A673 (cell line): ENCODE results near the gene CCR2.

Source experiments
- CTCF ChIP-seq: fragments of 300-800, 200-600 bp; sonication (generic); conservative IDR thresholded peaks from 2 replicates; pipeline ENCODE4 v1.5.1; 2017; ENCODE audit warnings: low read depth, mild to moderate bottlenecking, antibody characterized with exemption, low read length, moderate library complexity, mixed read lengths
- EZH2 ChIP-seq: fragments of 200-600 bp; sonication (generic); IDR thresholded peaks from 2 replicates; pipeline ENCODE4 v1.6.1; 2017; ENCODE audit warnings: borderline replicate concordance, low read depth, mild to moderate bottlenecking, mixed read lengths, antibody characterized with exemption, low read length; ENCODE audit not compliant: poor library complexity, severe bottlenecking

DNA sequence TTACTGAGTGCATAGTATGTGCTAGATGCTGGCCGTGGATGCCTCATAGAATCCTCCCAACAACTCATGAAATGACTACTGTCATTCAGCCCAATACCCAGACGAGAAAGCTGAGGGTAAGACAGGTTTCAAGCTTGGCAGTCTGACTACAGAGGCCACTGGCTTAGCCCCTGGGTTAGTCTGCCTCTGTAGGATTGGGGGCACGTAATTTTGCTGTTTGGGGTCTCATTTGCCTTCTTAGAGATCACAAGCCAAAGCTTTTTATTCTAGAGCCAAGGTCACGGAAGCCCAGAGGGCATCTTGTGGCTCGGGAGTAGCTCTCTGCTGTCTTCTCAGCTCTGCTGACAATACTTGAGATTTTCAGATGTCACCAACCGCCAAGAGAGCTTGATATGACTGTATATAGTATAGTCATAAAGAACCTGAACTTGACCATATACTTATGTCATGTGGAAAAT, 15.8 kb downstream of the CCR2 start:
- TF ChIP-seq CTCF (no peak), EZH2 (no peak)
